HepG2 (cell line): ENCODE measurements around the gene MTSS2. TPM values are rescaled to one million over a fixed set of nuclear protein-coding genes. Genes with fewer than 3 reads are reported as not detected.

Experiments used
- ETV5 ChIP-seq: IDR thresholded peaks from 2 replicates; pipeline ENCODE4 v1.6.1; 2018; ENCODE audit warnings: missing biosample characterization, missing genetic modification reagents, inconsistent platforms, borderline replicate concordance
- HIVEP1 ChIP-seq: sonication (generic); formaldehyde crosslinking; IDR thresholded peaks from 2 replicates; pipeline ENCODE4 v1.4.0; 2020; ENCODE audit warnings: mild to moderate bottlenecking, missing genetic modification reagents
- MED8 ChIP-seq: sonication (generic); formaldehyde crosslinking; IDR thresholded peaks from 2 replicates; pipeline ENCODE4 v1.8.1; 2023; ENCODE audit warnings: mild to moderate bottlenecking, missing genetic modification reagents; ENCODE audit not compliant: insufficient replicate concordance
- MEIS1 ChIP-seq: sonication (generic); formaldehyde crosslinking; IDR thresholded peaks from 2 replicates; pipeline ENCODE4 v1.9.0; 2021; ENCODE audit warnings: mild to moderate bottlenecking, missing genetic modification reagents, moderate library complexity, borderline replicate concordance
- ZFP37 ChIP-seq: sonication (generic); formaldehyde crosslinking; IDR thresholded peaks from 2 replicates; pipeline ENCODE4 v1.4.0; 2020; ENCODE audit warnings: missing genetic modification reagents, borderline replicate concordance
- ZNF138 ChIP-seq: sonication (generic); formaldehyde crosslinking; IDR thresholded peaks from 2 replicates; pipeline ENCODE4 v1.5.0; 2020; ENCODE audit warnings: mild to moderate bottlenecking, low read depth, missing genetic modification reagents
- ZNF296 ChIP-seq: sonication (generic); formaldehyde crosslinking; conservative IDR thresholded peaks from 2 replicates; pipeline ENCODE4 v1.5.0; 2020; ENCODE audit warnings: mild to moderate bottlenecking, missing genetic modification reagents
- ZNF629 ChIP-seq: sonication (generic); formaldehyde crosslinking; conservative IDR thresholded peaks from 2 replicates; pipeline ENCODE4 v1.5.0; 2020; ENCODE audit warnings: missing genetic modification reagents
- ZNF761 ChIP-seq: sonication (generic); formaldehyde crosslinking; conservative IDR thresholded peaks from 2 replicates; pipeline ENCODE4 v1.4.0; 2020; ENCODE audit warnings: mild to moderate bottlenecking, missing genetic modification reagents
- ZNF883 ChIP-seq: sonication (generic); formaldehyde crosslinking; IDR thresholded peaks from 2 replicates; pipeline ENCODE4 v1.5.1; 2020; ENCODE audit warnings: mild to moderate bottlenecking, missing genetic modification reagents; ENCODE audit errors: not compliant biosample characterization
- ZSCAN25 ChIP-seq: sonication (generic); formaldehyde crosslinking; IDR thresholded peaks from 2 replicates; pipeline ENCODE4 v1.8.0; 2022; ENCODE audit warnings: mild to moderate bottlenecking, missing genetic modification reagents
- polyA plus RNA-seq, 8 experiments: library from polyadenylated mRNA; depleted of rRNA in 3 of 8; stranded (reverse) in 7 of 8; unstranded in 1 of 8; fragments of >200 nt; fragmentation: Illumina TruSeq in 4 of 8; extraction: Trizol in 4 of 8; gene quantifications; 2 replicates each; pipeline versions ENCODE4 v1.2.1 to v1.2.3, GENCODE V29; 2011 to 2016; ENCODE audit warnings: low read depth in 4 of 8, missing spikeins in 1 of 8, mixed read lengths in 1 of 8; ENCODE audit not compliant: insufficient read depth in 1 of 8
- total RNA-seq, 5 experiments: library from RNA; depleted of rRNA; stranded (reverse); fragments of >200 nt; fragmentation: Illumina TruSeq; extraction: Trizol; gene quantifications; 2 replicates each; pipeline ENCODE4 v1.2.3, GENCODE V29; 2016; ENCODE audit warnings: low read depth in 1 of 5
- TF ChIP-seq, protein P1 (sequence below): sonication (generic); formaldehyde crosslinking; IDR thresholded peaks from 2 replicates; pipeline ENCODE4 v1.4.0; 2020; ENCODE audit warnings: mild to moderate bottlenecking, missing genetic modification reagents
- TF ChIP-seq, protein P2 (sequence below): sonication (generic); formaldehyde crosslinking; IDR thresholded peaks from 2 replicates; pipeline ENCODE4 v1.4.0; 2020; ENCODE audit warnings: mild to moderate bottlenecking, missing genetic modification reagents
- TF ChIP-seq, protein P3 (sequence below): IDR thresholded peaks from 2 replicates; pipeline ENCODE4 v1.6.1; 2012; ENCODE audit warnings: inconsistent platforms
- TF ChIP-seq, protein P4 (sequence below): sonication (generic); formaldehyde crosslinking; IDR thresholded peaks from 2 replicates; pipeline ENCODE4 v1.5.0; 2020; ENCODE audit warnings: mild to moderate bottlenecking, missing genetic modification reagents

MTSS2 gene
- total and polyA plus RNA-seq, 2 of the 13 experiments (the other 11 are each of a cell fraction or from before 2014, with no cell fraction given), result 132 to 242 TPM

DNA sequence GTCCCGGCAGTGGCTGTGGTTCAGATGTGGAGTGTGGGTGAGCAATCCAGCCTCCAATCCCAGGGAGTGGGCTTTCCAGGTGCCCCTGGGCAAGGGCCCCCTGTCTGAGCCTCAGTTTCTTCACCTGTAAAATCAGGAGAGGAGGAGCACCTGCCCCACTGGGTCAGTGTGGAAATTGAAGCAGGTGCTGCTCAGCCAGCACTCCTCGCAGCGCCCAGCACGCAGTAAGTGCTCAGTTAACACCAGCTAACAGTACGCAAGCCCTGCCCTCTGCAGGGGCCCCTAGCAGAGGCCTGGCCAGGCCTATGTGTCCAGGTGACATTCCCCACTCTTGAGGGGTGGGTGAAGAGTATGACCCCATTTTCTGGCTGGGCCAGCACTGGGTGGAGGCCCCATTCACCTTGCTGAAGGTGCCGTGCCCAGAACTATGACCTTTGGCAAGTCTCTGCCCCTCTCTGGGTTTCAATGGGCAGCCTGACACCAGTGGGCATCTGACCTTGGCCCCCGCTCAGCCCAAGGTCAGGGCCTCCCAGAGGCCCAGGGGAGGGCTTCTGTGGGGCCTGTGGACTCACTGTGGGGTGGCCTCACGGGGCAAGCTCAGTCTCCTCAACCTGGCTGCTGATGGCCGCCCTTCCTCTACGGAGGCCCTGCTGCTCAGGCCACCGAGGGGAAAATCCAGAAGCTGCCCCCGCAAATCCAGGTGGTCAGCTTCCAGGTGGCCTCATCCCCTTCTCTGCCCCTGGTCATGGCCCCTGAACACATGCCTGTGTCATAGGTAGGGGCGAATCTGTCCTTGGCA is 2.5 kb downstream of the MTSS2 start (continued):
- TF ChIP-seq, protein P1, sequence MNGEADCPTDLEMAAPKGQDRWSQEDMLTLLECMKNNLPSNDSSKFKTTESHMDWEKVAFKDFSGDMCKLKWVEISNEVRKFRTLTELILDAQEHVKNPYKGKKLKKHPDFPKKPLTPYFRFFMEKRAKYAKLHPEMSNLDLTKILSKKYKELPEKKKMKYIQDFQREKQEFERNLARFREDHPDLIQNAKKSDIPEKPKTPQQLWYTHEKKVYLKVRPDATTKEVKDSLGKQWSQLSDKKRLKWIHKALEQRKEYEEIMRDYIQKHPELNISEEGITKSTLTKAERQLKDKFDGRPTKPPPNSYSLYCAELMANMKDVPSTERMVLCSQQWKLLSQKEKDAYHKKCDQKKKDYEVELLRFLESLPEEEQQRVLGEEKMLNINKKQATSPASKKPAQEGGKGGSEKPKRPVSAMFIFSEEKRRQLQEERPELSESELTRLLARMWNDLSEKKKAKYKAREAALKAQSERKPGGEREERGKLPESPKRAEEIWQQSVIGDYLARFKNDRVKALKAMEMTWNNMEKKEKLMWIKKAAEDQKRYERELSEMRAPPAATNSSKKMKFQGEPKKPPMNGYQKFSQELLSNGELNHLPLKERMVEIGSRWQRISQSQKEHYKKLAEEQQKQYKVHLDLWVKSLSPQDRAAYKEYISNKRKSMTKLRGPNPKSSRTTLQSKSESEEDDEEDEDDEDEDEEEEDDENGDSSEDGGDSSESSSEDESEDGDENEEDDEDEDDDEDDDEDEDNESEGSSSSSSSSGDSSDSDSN (CRISPR knock-in tag), result peak; percentile 62; the same call in 1 of the 2 replicates
- TF ChIP-seq, protein P2, sequence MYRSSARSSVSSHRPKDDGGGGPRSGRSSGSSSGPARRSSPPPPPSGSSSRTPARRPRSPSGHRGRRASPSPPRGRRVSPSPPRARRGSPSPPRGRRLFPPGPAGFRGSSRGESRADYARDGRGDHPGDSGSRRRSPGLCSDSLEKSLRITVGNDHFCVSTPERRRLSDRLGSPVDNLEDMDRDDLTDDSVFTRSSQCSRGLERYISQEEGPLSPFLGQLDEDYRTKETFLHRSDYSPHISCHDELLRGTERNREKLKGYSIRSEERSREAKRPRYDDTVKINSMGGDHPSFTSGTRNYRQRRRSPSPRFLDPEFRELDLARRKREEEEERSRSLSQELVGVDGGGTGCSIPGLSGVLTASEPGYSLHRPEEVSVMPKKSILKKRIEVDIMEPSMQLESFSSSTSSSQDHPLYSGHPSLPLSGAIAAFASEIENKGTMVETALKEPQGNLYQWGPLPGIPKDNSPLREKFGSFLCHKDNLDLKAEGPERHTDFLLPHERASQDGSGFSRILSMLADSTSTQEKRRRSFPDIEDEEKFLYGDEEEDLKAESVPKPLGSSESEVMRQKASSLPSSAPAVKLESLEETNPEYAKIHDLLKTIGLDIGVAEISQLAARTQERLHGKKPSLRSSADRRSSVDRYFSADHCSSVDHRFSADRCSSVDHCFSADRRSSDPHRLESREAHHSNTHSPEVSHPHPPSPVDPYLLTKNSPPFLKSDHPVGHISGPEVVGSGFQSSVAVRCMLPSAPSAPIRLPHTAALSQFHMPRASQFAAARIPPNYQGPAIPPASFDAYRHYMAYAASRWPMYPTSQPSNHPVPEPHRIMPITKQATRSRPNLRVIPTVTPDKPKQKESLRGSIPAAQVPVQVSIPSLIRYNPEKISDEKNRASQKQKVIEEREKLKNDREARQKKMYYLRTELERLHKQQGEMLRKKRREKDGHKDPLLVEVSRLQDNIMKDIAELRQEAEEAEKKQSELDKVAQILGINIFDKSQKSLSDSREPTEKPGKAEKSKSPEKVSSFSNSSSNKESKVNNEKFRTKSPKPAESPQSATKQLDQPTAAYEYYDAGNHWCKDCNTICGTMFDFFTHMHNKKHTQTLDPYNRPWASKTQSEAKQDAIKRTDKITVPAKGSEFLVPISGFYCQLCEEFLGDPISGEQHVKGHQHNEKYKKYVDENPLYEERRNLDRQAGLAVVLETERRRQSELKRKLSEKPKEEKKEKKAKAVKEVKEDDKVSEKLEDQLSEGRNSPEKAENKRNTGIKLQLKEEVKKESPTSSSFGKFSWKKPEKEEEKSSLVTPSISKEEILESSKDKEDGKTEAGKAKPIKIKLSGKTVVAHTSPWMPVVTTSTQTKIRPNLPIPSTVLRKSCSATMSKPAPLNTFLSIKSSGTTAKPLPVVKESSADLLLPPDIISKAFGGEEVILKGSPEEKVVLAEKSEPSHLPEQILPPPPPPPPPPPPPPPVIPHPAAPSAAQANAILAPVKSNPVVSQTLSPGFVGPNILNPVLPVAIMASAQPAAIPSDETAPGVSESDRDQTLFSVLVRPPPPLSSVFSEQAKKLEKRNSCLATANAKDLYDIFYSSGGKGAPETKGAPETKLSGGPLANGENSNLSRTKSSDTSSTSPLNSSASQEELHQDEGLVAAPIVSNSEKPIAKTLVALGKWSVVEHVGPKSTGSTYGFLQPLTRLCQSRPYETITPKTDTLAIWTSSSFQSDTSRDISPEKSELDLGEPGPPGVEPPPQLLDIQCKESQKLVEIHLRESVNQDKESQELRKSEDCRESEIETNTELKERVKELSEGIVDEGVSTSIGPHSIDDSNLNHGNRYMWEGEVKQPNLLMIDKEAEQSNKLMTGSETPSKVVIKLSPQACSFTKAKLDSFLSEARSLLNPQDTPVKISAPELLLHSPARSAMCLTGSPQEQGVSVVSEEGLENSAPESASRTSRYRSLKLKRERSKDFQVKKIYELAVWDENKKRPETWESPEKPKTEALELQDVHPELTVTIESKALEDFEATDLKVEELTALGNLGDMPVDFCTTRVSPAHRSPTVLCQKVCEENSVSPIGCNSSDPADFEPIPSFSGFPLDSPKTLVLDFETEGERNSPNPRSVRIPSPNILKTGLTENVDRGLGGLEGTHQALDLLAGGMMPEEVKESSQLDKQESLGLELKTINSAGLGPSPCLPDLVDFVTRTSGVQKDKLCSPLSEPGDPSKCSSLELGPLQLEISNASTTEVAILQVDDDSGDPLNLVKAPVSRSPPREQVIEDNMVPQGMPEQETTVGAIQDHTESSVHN (CRISPR knock-in tag), result no peak; the same call in 1 of the 2 replicates
- TF ChIP-seq ZNF883 (CRISPR knock-in tag), result peak; percentile 32
- TF ChIP-seq, protein P3, sequence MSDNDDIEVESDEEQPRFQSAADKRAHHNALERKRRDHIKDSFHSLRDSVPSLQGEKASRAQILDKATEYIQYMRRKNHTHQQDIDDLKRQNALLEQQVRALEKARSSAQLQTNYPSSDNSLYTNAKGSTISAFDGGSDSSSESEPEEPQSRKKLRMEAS, result peak; percentile 61
- TF ChIP-seq ZNF296 (CRISPR knock-in tag), result no peak
- 0 out of 2 replicates have a peak, but pooled peaks have one; percentile 48 for TF ChIP-seq MEIS1 (CRISPR knock-in tag)
- no peak for TF ChIP-seq MED8 (CRISPR knock-in tag)
- no peak; the same call in 1 of the 2 replicates for TF ChIP-seq ZSCAN25 (CRISPR knock-in tag)
- no peak for TF ChIP-seq ETV5 (CRISPR knock-in tag)
- TF ChIP-seq ZNF629 (CRISPR knock-in tag), result peak; percentile 66
- no peak for TF ChIP-seq ZNF138 (CRISPR knock-in tag)
- TF ChIP-seq HIVEP1 (CRISPR knock-in tag), result no peak
- TF ChIP-seq, protein P4, sequence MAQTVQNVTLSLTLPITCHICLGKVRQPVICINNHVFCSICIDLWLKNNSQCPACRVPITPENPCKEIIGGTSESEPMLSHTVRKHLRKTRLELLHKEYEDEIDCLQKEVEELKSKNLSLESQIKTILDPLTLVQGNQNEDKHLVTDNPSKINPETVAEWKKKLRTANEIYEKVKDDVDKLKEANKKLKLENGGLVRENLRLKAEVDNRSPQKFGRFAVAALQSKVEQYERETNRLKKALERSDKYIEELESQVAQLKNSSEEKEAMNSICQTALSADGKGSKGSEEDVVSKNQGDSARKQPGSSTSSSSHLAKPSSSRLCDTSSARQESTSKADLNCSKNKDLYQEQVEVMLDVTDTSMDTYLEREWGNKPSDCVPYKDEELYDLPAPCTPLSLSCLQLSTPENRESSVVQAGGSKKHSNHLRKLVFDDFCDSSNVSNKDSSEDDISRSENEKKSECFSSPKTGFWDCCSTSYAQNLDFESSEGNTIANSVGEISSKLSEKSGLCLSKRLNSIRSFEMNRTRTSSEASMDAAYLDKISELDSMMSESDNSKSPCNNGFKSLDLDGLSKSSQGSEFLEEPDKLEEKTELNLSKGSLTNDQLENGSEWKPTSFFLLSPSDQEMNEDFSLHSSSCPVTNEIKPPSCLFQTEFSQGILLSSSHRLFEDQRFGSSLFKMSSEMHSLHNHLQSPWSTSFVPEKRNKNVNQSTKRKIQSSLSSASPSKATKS (CRISPR knock-in tag), result no peak
- TF ChIP-seq ZFP37 (CRISPR knock-in tag), result no peak
- TF ChIP-seq ZNF761 (CRISPR knock-in tag), result no peak
